T follicular helper cell (primary cell): ENCODE results near the gene BCAS3.
"Not testable (repeated sequence)": the region's sequence is repeated elsewhere in the genome, so short reads cannot be mapped to it uniquely, and the experiment has no call there.

Experiments
- DNase-seq: peaks from one replicate; pipeline ENCODE4 v3.0.0-alpha.2; 2020; ENCODE audit warnings: low read depth

BCAS3 gene

GRCh38 chr17:61002316-61002736, 324.7 kb downstream of the BCAS3 start:
- DNase-seq: no peak

- DNase-seq: no peak
Measured at GRCh38 chr17:61005358-61005757, 327.7 kb downstream of the BCAS3 start.

- not testable (repeated sequence) for DNase-seq
Measured at GRCh38 chr17:61005958-61006357, 328.3 kb downstream of the BCAS3 start.

- DNase-seq: no peak
Measured at GRCh38 chr17:61007980-61008379, 330.3 kb downstream of the BCAS3 start.

GRCh38 chr17:61009663-61010062, 332.0 kb downstream of the BCAS3 start:
- no peak for DNase-seq

- no peak for DNase-seq
Measured at GRCh38 chr17:61010661-61011170, 333.1 kb downstream of the BCAS3 start.

GRCh38 chr17:61011251-61011650, 333.6 kb downstream of the BCAS3 start:
- no peak for DNase-seq

- DNase-seq: no peak
Measured at GRCh38 chr17:61015966-61016365, 338.3 kb downstream of the BCAS3 start.

- DNase-seq: no peak
Measured at GRCh38 chr17:61017317-61018006, 339.8 kb downstream of the BCAS3 start.

- no peak for DNase-seq
Measured at GRCh38 chr17:61018938-61019337, 341.3 kb downstream of the BCAS3 start.

- no peak for DNase-seq
Measured at GRCh38 chr17:61023996-61024395, 346.3 kb downstream of the BCAS3 start.

GRCh38 chr17:61026818-61027217, 349.2 kb downstream of the BCAS3 start:
- DNase-seq: no peak

- no peak for DNase-seq
Measured at GRCh38 chr17:61029181-61029580, 351.5 kb downstream of the BCAS3 start.

GRCh38 chr17:61040666-61041065, 363.0 kb downstream of the BCAS3 start:
- DNase-seq: no peak

GRCh38 chr17:61042348-61042747, 364.7 kb downstream of the BCAS3 start:
- DNase-seq: not testable (repeated sequence)

GRCh38 chr17:61047515-61047914, 369.9 kb downstream of the BCAS3 start:
- DNase-seq: no peak

GRCh38 chr17:61048376-61049106, 370.9 kb downstream of the BCAS3 start:
- no peak for DNase-seq

GRCh38 chr17:61053469-61053868, 375.8 kb downstream of the BCAS3 start:
- no peak for DNase-seq

- DNase-seq: no peak
Measured at GRCh38 chr17:61054436-61054835, 376.8 kb downstream of the BCAS3 start.

GRCh38 chr17:61057257-61057656, 379.6 kb downstream of the BCAS3 start:
- no peak for DNase-seq

- no peak for DNase-seq
Measured at GRCh38 chr17:61058066-61058465, 380.4 kb downstream of the BCAS3 start.

- DNase-seq: no peak
Measured at GRCh38 chr17:61063528-61063927, 385.9 kb downstream of the BCAS3 start.
